ENCODE data around the gene ICAM4. TPM values are rescaled to one million over a fixed set of nuclear protein-coding genes. Genes with fewer than 3 reads are reported as not detected.

ICAM4 gene
- total and polyA plus RNA-seq, 9 of the 15 experiments (the other 6 are each of a cell fraction or from before 2014, with no cell fraction given), result 14.1 to 86.1 (median 29.6) TPM

DNA sequence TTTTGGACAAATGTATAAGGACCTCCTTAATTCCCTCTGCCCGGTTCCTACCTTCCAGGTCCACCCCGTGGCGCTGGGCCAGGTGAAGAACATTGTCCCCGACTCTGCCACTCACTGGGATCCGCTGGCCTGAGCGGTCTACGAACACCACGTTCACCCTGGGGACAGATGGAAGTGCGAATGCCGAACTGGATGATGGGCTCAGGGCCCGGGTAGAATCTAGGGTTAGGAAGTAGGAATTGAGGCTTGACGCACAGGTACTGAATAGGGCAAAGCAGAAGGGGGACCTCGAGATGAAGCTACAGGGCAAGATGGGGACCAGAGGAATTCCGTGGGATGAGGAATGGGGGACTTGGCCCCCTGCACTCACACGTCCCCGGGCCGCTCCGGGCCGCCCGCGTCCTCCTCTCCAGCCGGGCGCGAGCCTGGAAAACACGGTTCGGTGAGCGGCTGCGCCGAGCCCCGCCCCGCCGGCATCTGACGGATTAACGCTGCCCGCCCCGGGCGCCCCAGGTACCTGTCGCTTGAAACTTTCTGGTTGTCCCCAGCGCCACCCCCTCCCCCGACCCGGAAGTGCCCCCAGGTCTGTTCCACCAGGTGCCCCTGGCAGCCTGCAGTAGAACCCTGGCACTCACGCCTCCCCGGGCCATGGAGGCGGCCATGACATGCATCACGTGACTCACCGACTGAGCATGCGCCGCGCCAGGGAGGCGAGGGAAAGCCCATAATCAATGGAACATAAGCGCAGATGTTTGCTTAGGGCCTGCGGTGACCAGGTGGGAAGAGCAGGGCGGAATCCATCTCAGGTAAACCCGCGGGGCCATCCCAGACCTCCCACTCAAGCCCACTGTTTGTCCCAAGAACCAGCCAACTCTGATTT is 28.8 kb downstream of the ICAM4 start, which contains the start of gene FDX2 (continued):
- TF ChIP-seq MED1 (CRISPR knock-in tag; IDR thresholded peaks at IDR 0.05; ENCODE audit: borderline replicate concordance) (no peak), U2AF1 (optimal IDR thresholded peaks at IDR 0.05; ENCODE audit: low read depth, low read length) (no peak), ZKSCAN3 (CRISPR knock-in tag; IDR thresholded peaks at IDR 0.05) (no peak), HDGF (IDR thresholded peaks at IDR 0.05) (no peak), NEUROD1 (IDR thresholded peaks at IDR 0.05; ENCODE audit: borderline replicate concordance, low read depth, low read length, partially characterized antibody) (no peak), PHB (CRISPR knock-in tag; IDR thresholded peaks at IDR 0.05) (no peak), ADNP (tag; IDR thresholded peaks at IDR 0.05) (no peak), CHCHD3 (CRISPR knock-in tag; IDR thresholded peaks at IDR 0.05) (no peak), SMARCA4 (IDR thresholded peaks at IDR 0.05) (no peak), MEIS2 (IDR thresholded peaks at IDR 0.05; ENCODE audit: partially characterized antibody) (peak; percentile 8), CREM (IDR thresholded peaks at IDR 0.05; ENCODE audit: low read depth) (peak; percentile 32; the same call in 1 of the 2 replicates), RFX5 (IDR thresholded peaks at IDR 0.05; ENCODE audit: low read depth, low read length) (no peak), MEF2D (tag; conservative IDR thresholded peaks at IDR 0.05; ENCODE audit: low read depth) (no peak), CBFB (CRISPR knock-in tag; IDR thresholded peaks at IDR 0.05) (no peak), CBX3 (IDR thresholded peaks at IDR 0.05; ENCODE audit: borderline replicate concordance in 1 of 2, low read length in 2 of 2) (no peak), MCM7 (IDR thresholded peaks at IDR 0.05) (no peak)
- TF ChIP-seq, protein P1, sequence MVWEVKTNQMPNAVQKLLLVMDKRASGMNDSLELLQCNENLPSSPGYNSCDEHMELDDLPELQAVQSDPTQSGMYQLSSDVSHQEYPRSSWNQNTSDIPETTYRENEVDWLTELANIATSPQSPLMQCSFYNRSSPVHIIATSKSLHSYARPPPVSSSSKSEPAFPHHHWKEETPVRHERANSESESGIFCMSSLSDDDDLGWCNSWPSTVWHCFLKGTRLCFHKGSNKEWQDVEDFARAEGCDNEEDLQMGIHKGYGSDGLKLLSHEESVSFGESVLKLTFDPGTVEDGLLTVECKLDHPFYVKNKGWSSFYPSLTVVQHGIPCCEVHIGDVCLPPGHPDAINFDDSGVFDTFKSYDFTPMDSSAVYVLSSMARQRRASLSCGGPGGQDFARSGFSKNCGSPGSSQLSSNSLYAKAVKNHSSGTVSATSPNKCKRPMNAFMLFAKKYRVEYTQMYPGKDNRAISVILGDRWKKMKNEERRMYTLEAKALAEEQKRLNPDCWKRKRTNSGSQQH (CRISPR knock-in tag; IDR thresholded peaks at IDR 0.05), result 0 out of 2 replicates have a peak, but pooled peaks have one; percentile 22
- TF ChIP-seq, protein P2, sequence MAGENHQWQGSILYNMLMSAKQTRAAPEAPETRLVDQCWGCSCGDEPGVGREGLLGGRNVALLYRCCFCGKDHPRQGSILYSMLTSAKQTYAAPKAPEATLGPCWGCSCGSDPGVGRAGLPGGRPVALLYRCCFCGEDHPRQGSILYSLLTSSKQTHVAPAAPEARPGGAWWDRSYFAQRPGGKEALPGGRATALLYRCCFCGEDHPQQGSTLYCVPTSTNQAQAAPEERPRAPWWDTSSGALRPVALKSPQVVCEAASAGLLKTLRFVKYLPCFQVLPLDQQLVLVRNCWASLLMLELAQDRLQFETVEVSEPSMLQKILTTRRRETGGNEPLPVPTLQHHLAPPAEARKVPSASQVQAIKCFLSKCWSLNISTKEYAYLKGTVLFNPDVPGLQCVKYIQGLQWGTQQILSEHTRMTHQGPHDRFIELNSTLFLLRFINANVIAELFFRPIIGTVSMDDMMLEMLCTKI (IDR thresholded peaks at IDR 0.05; ENCODE audit: partially characterized antibody), result no peak
- TF ChIP-seq, protein P3, sequence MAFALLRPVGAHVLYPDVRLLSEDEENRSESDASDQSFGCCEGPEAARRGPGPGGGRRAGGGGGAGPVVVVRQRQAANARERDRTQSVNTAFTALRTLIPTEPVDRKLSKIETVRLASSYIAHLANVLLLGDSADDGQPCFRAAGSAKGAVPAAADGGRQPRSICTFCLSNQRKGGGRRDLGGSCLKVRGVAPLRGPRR (CRISPR knock-in tag; IDR thresholded peaks at IDR 0.05), result no peak
- TF ChIP-seq, protein P4, sequence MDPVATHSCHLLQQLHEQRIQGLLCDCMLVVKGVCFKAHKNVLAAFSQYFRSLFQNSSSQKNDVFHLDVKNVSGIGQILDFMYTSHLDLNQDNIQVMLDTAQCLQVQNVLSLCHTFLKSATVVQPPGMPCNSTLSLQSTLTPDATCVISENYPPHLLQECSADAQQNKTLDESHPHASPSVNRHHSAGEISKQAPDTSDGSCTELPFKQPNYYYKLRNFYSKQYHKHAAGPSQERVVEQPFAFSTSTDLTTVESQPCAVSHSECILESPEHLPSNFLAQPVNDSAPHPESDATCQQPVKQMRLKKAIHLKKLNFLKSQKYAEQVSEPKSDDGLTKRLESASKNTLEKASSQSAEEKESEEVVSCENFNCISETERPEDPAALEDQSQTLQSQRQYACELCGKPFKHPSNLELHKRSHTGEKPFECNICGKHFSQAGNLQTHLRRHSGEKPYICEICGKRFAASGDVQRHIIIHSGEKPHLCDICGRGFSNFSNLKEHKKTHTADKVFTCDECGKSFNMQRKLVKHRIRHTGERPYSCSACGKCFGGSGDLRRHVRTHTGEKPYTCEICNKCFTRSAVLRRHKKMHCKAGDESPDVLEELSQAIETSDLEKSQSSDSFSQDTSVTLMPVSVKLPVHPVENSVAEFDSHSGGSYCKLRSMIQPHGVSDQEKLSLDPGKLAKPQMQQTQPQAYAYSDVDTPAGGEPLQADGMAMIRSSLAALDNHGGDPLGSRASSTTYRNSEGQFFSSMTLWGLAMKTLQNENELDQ (CRISPR knock-in tag; IDR thresholded peaks at IDR 0.05; ENCODE audit: borderline replicate concordance), result no peak
- TF ChIP-seq, protein P5, sequence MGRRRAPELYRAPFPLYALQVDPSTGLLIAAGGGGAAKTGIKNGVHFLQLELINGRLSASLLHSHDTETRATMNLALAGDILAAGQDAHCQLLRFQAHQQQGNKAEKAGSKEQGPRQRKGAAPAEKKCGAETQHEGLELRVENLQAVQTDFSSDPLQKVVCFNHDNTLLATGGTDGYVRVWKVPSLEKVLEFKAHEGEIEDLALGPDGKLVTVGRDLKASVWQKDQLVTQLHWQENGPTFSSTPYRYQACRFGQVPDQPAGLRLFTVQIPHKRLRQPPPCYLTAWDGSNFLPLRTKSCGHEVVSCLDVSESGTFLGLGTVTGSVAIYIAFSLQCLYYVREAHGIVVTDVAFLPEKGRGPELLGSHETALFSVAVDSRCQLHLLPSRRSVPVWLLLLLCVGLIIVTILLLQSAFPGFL (CRISPR knock-in tag; IDR thresholded peaks at IDR 0.05), result no peak
